Activated T-helper 2 cell treated with anti-CD3 and anti-CD28 coated beads, Interferon-gamma antibody, Interleukin-2, Interleukin-4, amounts not matched to agents 10 μg/mL and 5 μg/mL and 100 μg/mL, durations not matched to agents 14 hours and 24 hours and 36 hours (primary cell): ENCODE results near the gene CT45A10. TPM values are rescaled to one million over a fixed set of nuclear protein-coding genes. Genes with fewer than 3 reads are reported as not detected.
"Not testable (repeated sequence)": the region's sequence is repeated elsewhere in the genome, so short reads cannot be mapped to it uniquely, and the experiment has no call there.

Experiments used
- DNase-seq: peaks from one replicate; pipeline ENCODE4 v3.0.0; 2021; ENCODE audit warnings: low spot score
- H3K27ac Mint-ChIP-seq: one replicate; pipeline ENCODE4 v1.8.0; 2021; ENCODE audit warnings: mixed read lengths
- H3K27me3 Mint-ChIP-seq: one replicate; pipeline ENCODE4 v1.8.0; 2021; ENCODE audit warnings: low read depth, mixed read lengths
- H3K36me3 Mint-ChIP-seq: one replicate; pipeline ENCODE4 v1.8.0; 2021; ENCODE audit warnings: low read depth, mixed read lengths
- H3K4me1 Mint-ChIP-seq: one replicate; pipeline ENCODE4 v1.8.0; 2021; ENCODE audit warnings: low read depth, mixed read lengths
- H3K4me3 Mint-ChIP-seq: one replicate; pipeline ENCODE4 v1.8.0; 2021; ENCODE audit warnings: low read depth, mild to moderate bottlenecking, moderate library complexity, mixed read lengths
- H3K9me3 Mint-ChIP-seq: one replicate; pipeline ENCODE4 v1.8.0; 2021; ENCODE audit warnings: mixed read lengths
- intact Hi-C: fragments of 100-400 bp; cut with micrococcal nuclease; formaldehyde crosslinking; loops from one replicate; pipeline ENCODE4 v1.15.1; 2023
- total RNA-seq: library from RNA; stranded (reverse); gene quantifications from 2 replicates; pipeline ENCODE4 v1.2.3, GENCODE V29; 2022

CT45A10 gene
- total RNA-seq, 1 donor from 2014 or later = not detected

DNA sequence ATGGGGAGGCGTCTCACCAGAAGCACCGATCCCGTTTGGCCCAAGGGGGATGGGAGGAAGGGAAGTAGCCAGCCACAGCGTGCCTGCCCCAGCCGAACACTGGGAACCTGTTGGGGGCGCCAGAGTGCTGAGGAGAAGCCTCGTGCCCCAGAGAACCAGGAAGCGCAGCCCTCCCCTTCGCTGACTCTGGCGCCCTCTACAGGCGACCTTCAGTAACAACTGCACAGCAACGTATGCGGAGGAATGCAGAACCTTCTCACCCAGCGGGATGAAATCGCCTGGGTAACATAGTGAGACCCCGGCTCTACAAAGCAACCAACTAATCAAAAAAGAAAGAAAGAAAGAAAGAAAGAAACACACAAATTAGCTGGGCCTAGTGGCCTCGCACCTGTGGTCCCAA is 38.8 kb downstream of the CT45A10 start, which contains the start of gene CT45A8:
Gene CT45A8, minus strand, starts transcription at position 101 of the 400 bp plus-strand sequence. CDS start 3,755 bp downstream, outside the sequence.
- DNase-seq, H3K4me3 Mint-ChIP-seq, intact Hi-C loops, H3K27ac Mint-ChIP-seq, H3K9me3 Mint-ChIP-seq, H3K4me1 Mint-ChIP-seq, H3K27me3 Mint-ChIP-seq, H3K36me3 Mint-ChIP-seq: not testable (repeated sequence)

DNA sequence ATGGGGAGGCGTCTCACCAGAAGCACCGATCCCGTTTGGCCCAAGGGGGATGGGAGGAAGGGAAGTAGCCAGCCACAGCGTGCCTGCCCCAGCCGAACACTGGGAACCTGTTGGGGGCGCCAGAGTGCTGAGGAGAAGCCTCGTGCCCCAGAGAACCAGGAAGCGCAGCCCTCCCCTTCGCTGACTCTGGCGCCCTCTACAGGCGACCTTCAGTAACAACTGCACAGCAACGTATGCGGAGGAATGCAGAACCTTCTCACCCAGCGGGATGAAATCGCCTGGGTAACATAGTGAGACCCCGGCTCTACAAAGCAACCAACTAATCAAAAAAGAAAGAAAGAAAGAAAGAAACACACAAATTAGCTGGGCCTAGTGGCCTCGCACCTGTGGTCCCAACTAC is 56.1 kb downstream of the CT45A10 start, which contains the start of gene CT45A7:
Gene CT45A7, minus strand, starts transcription at position 101 of the 400 bp plus-strand sequence. CDS start 3,747 bp downstream, outside the sequence.
- H3K4me1 Mint-ChIP-seq, intact Hi-C loops, H3K27ac Mint-ChIP-seq, H3K27me3 Mint-ChIP-seq, H3K9me3 Mint-ChIP-seq, H3K4me3 Mint-ChIP-seq, H3K36me3 Mint-ChIP-seq, DNase-seq: not testable (repeated sequence)

Other genes with a start within 250 kb of the CT45A10 start
- gene CT45A1, start 179.8 kb downstream of the CT45A10 start, total RNA-seq = not detected in 2 replicates
- gene CT45A3, start 125.3 kb downstream of the CT45A10 start, total RNA-seq = not detected in 2 replicates
- not detected in 2 replicates for gene CT45A5, start 107.9 kb downstream of the CT45A10 start, total RNA-seq
- gene CT45A6, start 90.7 kb downstream of the CT45A10 start, total RNA-seq = not detected in 2 replicates
- not detected in 2 replicates for gene CT45A2, start 73.4 kb downstream of the CT45A10 start, total RNA-seq
- gene CT45A7, start 56.2 kb downstream of the CT45A10 start, total RNA-seq = not detected in 2 replicates
- gene CT45A8, start 38.9 kb downstream of the CT45A10 start, total RNA-seq = not detected in 2 replicates
- not detected in 2 replicates for gene CT45A9, start 21.6 kb downstream of the CT45A10 start, total RNA-seq
- gene SAGE1, start 272 bp upstream of the CT45A10 start, total RNA-seq = not detected in 2 replicates
- 24.0 and 24.6 TPM in 2 replicates for gene MMGT1, start 80.5 kb upstream of the CT45A10 start, total RNA-seq
- gene SLC9A6, start 92.0 kb upstream of the CT45A10 start, total RNA-seq = 10.5 and 10.7 TPM in 2 replicates